ENCODE data around the gene ZNF394.

The ZNF394 gene

GRCh38 chr7:99449326-99449725 lies 50.8 kb downstream of the ZNF394 start:
- no peak for DNase-seq (ENCODE audit: low spot score)

- DNase-seq (ENCODE audit: low spot score) = no peak
Measured at GRCh38 chr7:99448855-99449254, 51.2 kb downstream of the ZNF394 start.

GRCh38 chr7:99447943-99448342 lies 52.1 kb downstream of the ZNF394 start:
- peak; percentile 31 for DNase-seq (ENCODE audit: low spot score)

- DNase-seq (ENCODE audit: low spot score) = no peak
Measured at GRCh38 chr7:99446096-99446495, 54.0 kb downstream of the ZNF394 start.
